Caki2 (cell line): ENCODE results near the gene SNX12. TPM values are rescaled to one million over a fixed set of nuclear protein-coding genes. Genes with fewer than 3 reads are reported as not detected.

Experiments used
- total RNA-seq: library from RNA; depleted of rRNA; stranded (reverse); fragments of >200 nt; shearing (Covaris generic); gene quantifications from 2 replicates; pipeline ENCODE4 v1.2.3, GENCODE V29; 2014; ENCODE audit warnings: low replicate concordance; rRNA removed

The SNX12 gene
- total RNA-seq, 1 experiment from 2014 or later: 65.7 TPM

Other genes with a start within 250 kb of the SNX12 start
- gene TEX11, start 159.6 kb downstream of the SNX12 start, total RNA-seq: not detected in 2 replicates
- gene SLC7A3, start 137.2 kb downstream of the SNX12 start, total RNA-seq: not detected in 2 replicates
- gene FOXO4, start 27.5 kb upstream of the SNX12 start, total RNA-seq: 0.41 and 1.3 TPM in 2 replicates
- gene CXorf65, start 38.4 kb upstream of the SNX12 start, total RNA-seq: not detected in 2 replicates
- gene IL2RG, start 43.2 kb upstream of the SNX12 start, total RNA-seq: not detected in 2 replicates
- gene MED12, start 50.3 kb upstream of the SNX12 start, total RNA-seq: 4.8 and 6.7 TPM in 2 replicates
- 0.20 TPM in 1 of 2 replicates, not detected in the other for gene NLGN3, start 76.5 kb upstream of the SNX12 start, total RNA-seq
- gene GJB1, start 154.9 kb upstream of the SNX12 start, total RNA-seq: not detected in 2 replicates
- 7.0 and 16.3 TPM in 2 replicates for gene ZMYM3, start 185.8 kb upstream of the SNX12 start, total RNA-seq
- gene NONO, start 215.3 kb upstream of the SNX12 start, total RNA-seq: 523 TPM in 2 replicates
- 1.5 TPM in 1 of 2 replicates, not detected in the other for gene ITGB1BP2, start 233.4 kb upstream of the SNX12 start, total RNA-seq